A549 (cell line): ENCODE results near the gene NFU1. TPM values are rescaled to one million over a fixed set of nuclear protein-coding genes. Genes with fewer than 3 reads are reported as not detected.

Experiments used
- ATAC-seq, 2 experiments: fragments of 200-7000 bp in 1 of 2; fragments of >200 bp in 1 of 2; cut with Nextera tagmentation in 1 of 2; cut with Tn5 transposase in 1 of 2; 3 replicates each; pipeline versions ENCODE4 v1.8.0 to v1.9.1; 2018 to 2020; ENCODE audit warnings: mild to moderate bottlenecking in 1 of 2, moderate library complexity in 1 of 2
- CTCF ChIA-PET: fragments of 300-600 bp; sonication (Branson Sonifier 250); formaldehyde crosslinking; extraction: SDS; loops from one replicate; lab custom pipeline; 2021; ENCODE audit warnings: antibody characterized with exemption, inconsistent platforms; lab: Yijun Ruan, JAX
- POLR2A ChIA-PET: fragments of 350-600 bp; formaldehyde crosslinking; extraction: SDS; loops from one replicate; lab custom pipeline; 2021; ENCODE audit warnings: antibody characterized with exemption, inconsistent platforms; lab: Yijun Ruan, JAX
- DNase-seq, 2 experiments: peaks; one replicate each; pipeline versions ENCODE4 v3.0.0 to v3.0.0-alpha.2; 2011 to 2016; ENCODE audit warnings: low read depth in 1 of 2, low spot score in 1 of 2
- FAIRE-seq: peaks from 2 replicates; lab custom pipeline; 2011; peaks lifted over from hg19 to GRCh38; lab: Jason Lieb, UNC
- H3K27ac ChIP-seq, 2 experiments: fragments of >200 bp; sonication (Bioruptor Twin); formaldehyde crosslinking; 3 replicates each; pipeline ENCODE4 v1.5.1; 2016 to 2017
- H3K4me1 ChIP-seq: fragments of >200 bp; sonication (Bioruptor Twin); formaldehyde crosslinking; 3 replicates; pipeline ENCODE4 v1.6.1; 2016
- H3K4me2 ChIP-seq: fragments of >200 bp; sonication (Bioruptor Twin); formaldehyde crosslinking; 3 replicates; pipeline ENCODE4 v1.6.1; 2016
- H3K4me3 ChIP-seq: fragments of >200 bp; sonication (Bioruptor Twin); formaldehyde crosslinking; 3 replicates; pipeline ENCODE4 v1.5.1; 2016
- H3K9me3 ChIP-seq: fragments of >200 bp; sonication (Bioruptor Twin); formaldehyde crosslinking; 3 replicates; pipeline ENCODE4 v1.6.1; 2016
- BHLHE40 ChIP-seq: IDR thresholded peaks from 2 replicates; pipeline ENCODE4 v1.6.1; 2012; ENCODE audit warnings: low read depth, low read length, inconsistent platforms
- CEBPB ChIP-seq, 2 experiments: fragments of >200 bp in 1 of 2; sonication (Bioruptor Twin) in 1 of 2; formaldehyde crosslinking in 1 of 2; IDR thresholded peaks; 2 replicates each; pipeline ENCODE4 v1.6.1; 2012 to 2016
- CHD2 ChIP-seq: fragments of 150-350 bp; IDR thresholded peaks from 2 replicates; pipeline ENCODE4 v1.6.1; 2014; ENCODE audit warnings: low read length; ENCODE audit not compliant: partially characterized antibody
- EP300 ChIP-seq, 2 experiments: fragments of >200 bp; sonication (Bioruptor Twin); formaldehyde crosslinking; IDR thresholded peaks; 2 replicates in 1 of 2; 3 replicates in 1 of 2; pipeline ENCODE4 v1.6.1; 2016 to 2017
- FOSL2 ChIP-seq, 2 experiments: fragments of 450-650 bp in 1 of 2; fragments of >200 bp in 1 of 2; sonication (Bioruptor Twin) in 1 of 2; formaldehyde crosslinking; IDR thresholded peaks; 2 replicates each; pipeline versions ENCODE4 v1.5.0 to v1.6.1; 2016 to 2020; ENCODE audit warnings: mild to moderate bottlenecking in 1 of 2, moderate library complexity in 1 of 2
- GATA3 ChIP-seq: IDR thresholded peaks from 2 replicates; pipeline ENCODE4 v1.6.1; 2012; ENCODE audit warnings: borderline replicate concordance
- HDAC2 ChIP-seq: fragments of 200-600 bp; sonication (generic); IDR thresholded peaks from 2 replicates; pipeline ENCODE4 v1.6.1; 2016
- HEYL ChIP-seq: fragments of 250-450 bp; sonication (Bioruptor Pico); IDR thresholded peaks from 2 replicates; pipeline ENCODE4 v1.8.0; 2021; ENCODE audit warnings: mild to moderate bottlenecking, moderate library complexity
- HMGXB4 ChIP-seq: fragments of 250-450 bp; sonication (Bioruptor Pico); IDR thresholded peaks from 2 replicates; pipeline ENCODE4 v1.5.0; 2021; ENCODE audit warnings: mild to moderate bottlenecking, moderate library complexity, borderline replicate concordance
- JUNB ChIP-seq: fragments of >200 bp; sonication (Bioruptor Twin); formaldehyde crosslinking; IDR thresholded peaks from 2 replicates; pipeline ENCODE4 v1.6.1; 2016
- KDM1A ChIP-seq: fragments of 200-600 bp; sonication (generic); IDR thresholded peaks from 2 replicates; pipeline ENCODE4 v1.6.1; 2016; ENCODE audit warnings: low read depth, mild to moderate bottlenecking
- KDM5A ChIP-seq: fragments of 200-600 bp; sonication (generic); IDR thresholded peaks from 2 replicates; pipeline ENCODE4 v1.6.1; 2016; ENCODE audit warnings: antibody characterized with exemption, mild to moderate bottlenecking
- MAFK ChIP-seq: fragments of 450-650 bp; IDR thresholded peaks from 2 replicates; pipeline ENCODE4 v1.6.1; 2014; ENCODE audit not compliant: partially characterized antibody
- MAZ ChIP-seq: fragments of 150-350 bp; IDR thresholded peaks from 2 replicates; pipeline ENCODE4 v1.6.1; 2014; ENCODE audit warnings: antibody characterized with exemption, low read depth, low read length, borderline replicate concordance
- PHF8 ChIP-seq: fragments of 200-600 bp; sonication (generic); IDR thresholded peaks from 2 replicates; pipeline ENCODE4 v1.6.1; 2016; ENCODE audit warnings: low read depth, mild to moderate bottlenecking, antibody characterized with exemption, moderate library complexity, borderline replicate concordance
- POLR2AphosphoS2 ChIP-seq: conservative IDR thresholded peaks from 2 replicates; pipeline ENCODE4 v1.6.1; 2012; ENCODE audit warnings: low read length, improper control_type of control experiment, inconsistent platforms
- REST ChIP-seq: fragments of 200-600 bp; sonication (generic); IDR thresholded peaks from 2 replicates; pipeline ENCODE4 v1.6.1; 2016; ENCODE audit warnings: antibody characterized with exemption, mild to moderate bottlenecking, moderate library complexity
- TP53 ChIP-seq: fragments of 250-450 bp; sonication (Bioruptor Pico); IDR thresholded peaks from 2 replicates; pipeline ENCODE4 v1.5.0; 2021; ENCODE audit warnings: mild to moderate bottlenecking, moderate library complexity
- USF2 ChIP-seq: fragments of 450-650 bp; IDR thresholded peaks from 2 replicates; pipeline ENCODE4 v1.6.1; 2014; ENCODE audit warnings: antibody characterized with exemption
- ZNF302 ChIP-seq: fragments of 250-450 bp; sonication (Bioruptor Pico); IDR thresholded peaks from 2 replicates; pipeline ENCODE4 v1.9.0; 2021; ENCODE audit warnings: inconsistent platforms, mild to moderate bottlenecking, moderate library complexity
- WGBS: methylation state at CpG from one replicate; pipeline ENCODE4 v1.1.6; 2017; ENCODE audit errors: missing lambda C conversion rate; 5-methylcytosine and 5-hydroxymethylcytosine counted together
- polyA plus RNA-seq, 4 experiments: library from polyadenylated mRNA; depleted of rRNA in 3 of 4; stranded (reverse); fragments of >200 nt; fragmentation: RNase III in 1 of 4; extraction: RNeasy Plus Mini Kit Qiagen cat#74134 plus additional on column Dnase treatment in 1 of 4; gene quantifications; 2 replicates in 3 of 4; 3 replicates in 1 of 4; pipeline ENCODE4 v1.2.3, GENCODE V29; 2011 to 2017

The NFU1 gene
- polyA plus RNA-seq, 2 of the 4 experiments (the other 2 are of a cell fraction), result 61.4 to 99.2 TPM

- FAIRE-seq (no peak), DNase-seq (no peak), ATAC-seq (no peak)
- 0 out of 3 replicates have a peak, but pooled peaks cover 4% of the 10 kb centered on the region for H3K4me1 ChIP-seq
- 81% methylated on average over 1 of the region's 1 CpG for WGBS
- H3K4me3 ChIP-seq, result no peak overlapping the region
- no peak overlapping the region for H3K27ac ChIP-seq
- H3K9me3 ChIP-seq, result no peaks in the 10 kb centered on the region
- CTCF ChIA-PET, result interaction anchor here (0.8 to 1.4 kb wide), 2 partner anchors 66 to 101 kb away, joined by 3 read pairs; no protein-coding TSS in a partner anchor
- POLR2A ChIA-PET, result no interaction called here
- no peak overlapping the region for H3K4me2 ChIP-seq
- TF ChIP-seq CEBPB (IDR thresholded peaks at IDR 0.05) (no peak), REST (no peak), MAFK (no peak)
Observed at GRCh38 chr2:69469784-69470183, 32.5 kb upstream of the NFU1 start.

GRCh38 chr2:69469375-69469774 is 32.1 kb upstream of the NFU1 start:
- TF ChIP-seq CEBPB (IDR thresholded peaks at IDR 0.05) (no peak), MAFK (no peak), GATA3 (no peak), BHLHE40 (no peak)
- Histone ChIP-seq H3K27ac (no peak overlapping the region), H3K4me1 (0 out of 3 replicates have a peak, but pooled peaks cover 4% of the 10 kb centered on the region), H3K9me3 (no peaks in the 10 kb centered on the region), H3K4me2 (no peak overlapping the region), H3K4me3 (no peak overlapping the region)
- FAIRE-seq (no peak), DNase-seq (no peak), ATAC-seq (no peak)
- ChIA-PET CTCF (interaction anchor here (0.8 to 1.4 kb wide), 2 partner anchors 67 to 257 kb away, joined by 3 read pairs; no protein-coding TSS in a partner anchor), POLR2A (no interaction called here)
- 86% methylated on average over 3 of the region's 3 CpGs for WGBS

GRCh38 chr2:69466728-69467127 is 29.5 kb upstream of the NFU1 start:
- Histone ChIP-seq H3K4me2 (no peak overlapping the region), H3K9me3 (no peaks in the 10 kb centered on the region), H3K4me1 (0 out of 3 replicates have a peak, but pooled peaks cover under 1% of the 10 kb centered on the region), H3K4me3 (no peak overlapping the region), H3K27ac (no peak overlapping the region)
- WGBS, result 88% methylated on average over 8 of the region's 8 CpGs
- TF ChIP-seq ZNF302 (CRISPR knock-in tag), result no peak
- TF ChIP-seq EP300 (IDR thresholded peaks at IDR 0.05), result no peak
- no peak for TF ChIP-seq HDAC2
- TF ChIP-seq FOSL2 (IDR thresholded peaks at IDR 0.05), result no peak
- no peak for TF ChIP-seq FOSL2 (CRISPR knock-in tag; IDR thresholded peaks at IDR 0.05)
- no peak for TF ChIP-seq KDM5A
- TF ChIP-seq KDM1A, result no peak
- no peak for TF ChIP-seq PHF8
- TF ChIP-seq POLR2AphosphoS2, result no peak
- TF ChIP-seq HMGXB4 (CRISPR knock-in tag), result no peak
- TF ChIP-seq MAZ, result no peak
- no peak for TF ChIP-seq CHD2
- TF ChIP-seq HEYL (CRISPR knock-in tag), result no peak
- TF ChIP-seq USF2, result no peak
- no peak for TF ChIP-seq TP53 (CRISPR knock-in tag)
- no peak for TF ChIP-seq JUNB
- DNase-seq (no peak), ATAC-seq (no peak), FAIRE-seq (no peak)
- CTCF ChIA-PET, result no interaction called here
- POLR2A ChIA-PET, result no interaction called here
